PC-3 (cell line): ENCODE results near the gene SH3RF2.

Source experiments
- EZH2phosphoT487 ChIP-seq: fragments of 300-600 bp; sonication (generic); IDR thresholded peaks from 2 replicates; pipeline ENCODE4 v1.6.1; 2018; ENCODE audit warnings: mild to moderate bottlenecking, antibody characterized with exemption, low read length, borderline replicate concordance
- TF ChIP-seq, protein P1 (sequence below): fragments of 300-600 bp; sonication (generic); conservative IDR thresholded peaks from 2 replicates; pipeline ENCODE4 v1.5.1; 2017; ENCODE audit warnings: antibody characterized with exemption, low read depth, mild to moderate bottlenecking, low read length

DNA sequence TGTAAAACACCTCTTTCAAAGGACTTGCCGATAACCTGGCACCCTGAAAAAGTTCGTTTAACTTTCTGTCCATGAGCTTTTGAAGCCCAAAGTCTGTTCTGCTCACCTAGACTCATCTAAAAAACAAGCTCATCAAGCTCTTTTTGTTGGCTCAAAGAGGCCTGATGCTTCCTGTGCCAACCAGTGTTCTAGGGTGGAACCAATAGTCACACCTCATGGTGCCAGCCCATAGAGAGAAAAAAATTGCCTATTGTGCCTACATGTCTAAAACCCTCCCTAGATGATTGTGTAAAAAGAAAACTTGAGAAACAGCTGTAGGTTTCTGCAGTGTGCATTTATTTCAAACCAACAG lies 4.7 kb downstream of the SH3RF2 start:
- TF ChIP-seq, protein P1, sequence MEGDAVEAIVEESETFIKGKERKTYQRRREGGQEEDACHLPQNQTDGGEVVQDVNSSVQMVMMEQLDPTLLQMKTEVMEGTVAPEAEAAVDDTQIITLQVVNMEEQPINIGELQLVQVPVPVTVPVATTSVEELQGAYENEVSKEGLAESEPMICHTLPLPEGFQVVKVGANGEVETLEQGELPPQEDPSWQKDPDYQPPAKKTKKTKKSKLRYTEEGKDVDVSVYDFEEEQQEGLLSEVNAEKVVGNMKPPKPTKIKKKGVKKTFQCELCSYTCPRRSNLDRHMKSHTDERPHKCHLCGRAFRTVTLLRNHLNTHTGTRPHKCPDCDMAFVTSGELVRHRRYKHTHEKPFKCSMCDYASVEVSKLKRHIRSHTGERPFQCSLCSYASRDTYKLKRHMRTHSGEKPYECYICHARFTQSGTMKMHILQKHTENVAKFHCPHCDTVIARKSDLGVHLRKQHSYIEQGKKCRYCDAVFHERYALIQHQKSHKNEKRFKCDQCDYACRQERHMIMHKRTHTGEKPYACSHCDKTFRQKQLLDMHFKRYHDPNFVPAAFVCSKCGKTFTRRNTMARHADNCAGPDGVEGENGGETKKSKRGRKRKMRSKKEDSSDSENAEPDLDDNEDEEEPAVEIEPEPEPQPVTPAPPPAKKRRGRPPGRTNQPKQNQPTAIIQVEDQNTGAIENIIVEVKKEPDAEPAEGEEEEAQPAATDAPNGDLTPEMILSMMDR = no peak
- no peak for TF ChIP-seq EZH2phosphoT487
